GM12873 (cell line): ENCODE data around the gene EFNA5.

Experiments used
- CTCF ChIP-seq: IDR thresholded peaks from 2 replicates; pipeline ENCODE4 v1.5.1; 2012; ENCODE audit warnings: low read depth, mild to moderate bottlenecking, moderate library complexity, low read length, control low read depth; ENCODE audit not compliant: insufficient read depth; ENCODE audit errors: missing control alignments

EFNA5 gene

GRCh38 chr5:107672211-107673038 is 1.7 kb upstream of the EFNA5 start:
- no peak for TF ChIP-seq CTCF

DNA sequence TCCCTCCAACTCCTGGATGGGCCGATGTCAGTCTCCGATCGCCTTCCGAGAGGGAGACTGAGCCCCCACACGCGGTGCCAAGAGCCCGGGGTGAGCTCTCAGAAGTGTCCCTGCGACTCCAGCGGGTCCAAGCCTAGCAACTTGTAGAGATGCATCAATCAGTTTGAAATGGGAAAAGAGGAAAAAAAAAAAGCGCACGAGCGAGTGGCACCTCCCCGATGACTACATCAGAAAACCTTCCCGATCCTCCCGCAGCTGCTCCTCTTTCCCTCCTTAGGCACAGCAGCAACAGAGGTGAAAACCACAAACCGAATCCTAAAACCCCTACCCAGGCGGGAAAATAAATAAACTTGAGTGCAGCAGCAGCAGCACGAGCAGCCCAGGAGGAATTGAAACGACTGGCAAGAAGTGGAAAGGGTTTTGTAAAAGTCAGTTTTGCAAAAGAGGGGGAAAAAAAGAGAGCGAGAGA is 1.0 kb upstream of the EFNA5 start:
- no peak for TF ChIP-seq CTCF

DNA sequence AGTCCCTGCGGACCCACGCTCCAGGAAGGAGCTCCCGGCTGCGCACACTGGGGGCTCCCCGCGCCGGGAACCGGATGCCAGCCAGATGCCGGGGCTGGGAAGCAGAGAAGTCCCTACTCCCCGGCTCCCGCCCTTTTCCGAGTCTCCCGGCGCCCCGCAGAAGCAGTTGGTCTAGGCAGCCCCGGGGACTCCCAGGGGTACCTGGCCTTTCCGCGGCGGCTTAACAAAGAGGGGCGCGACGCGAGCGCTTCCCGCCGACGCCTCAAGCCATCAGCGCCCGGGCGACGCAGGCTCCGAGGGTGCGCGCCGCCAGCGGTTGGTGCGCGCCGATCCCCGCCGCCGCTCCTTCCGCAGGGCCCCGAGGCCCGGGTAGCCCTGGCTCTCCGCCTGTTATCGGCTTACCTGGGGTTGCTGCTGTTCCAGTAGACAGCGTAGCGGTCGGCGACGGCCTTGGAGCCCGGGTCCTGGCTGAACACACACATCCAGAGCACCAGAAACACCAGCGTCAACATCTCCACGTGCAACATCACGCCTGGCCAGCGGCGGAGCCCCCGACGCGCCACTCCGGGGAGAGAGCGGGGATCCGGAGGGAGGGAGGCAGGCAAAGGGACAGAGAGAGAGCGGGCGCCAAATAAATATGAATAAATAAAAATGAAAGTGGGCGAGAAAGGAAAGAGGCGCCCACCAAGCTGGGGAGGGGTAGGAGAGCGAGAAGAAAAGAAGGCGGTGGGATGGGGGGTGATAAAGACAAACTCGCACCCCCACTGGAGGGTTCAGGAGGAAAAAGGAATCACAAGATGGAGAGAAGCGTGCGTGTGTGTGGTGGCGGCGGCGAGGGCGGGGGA is 428 bp downstream of the EFNA5 start:
- no peak for TF ChIP-seq CTCF

GRCh38 chr5:107669096-107670031 is 1.4 kb downstream of the EFNA5 start:
- no peak for TF ChIP-seq CTCF

GRCh38 chr5:107668154-107669095 is 2.3 kb downstream of the EFNA5 start:
- no peak for TF ChIP-seq CTCF

GRCh38 chr5:107666051-107666655 is 4.6 kb downstream of the EFNA5 start:
- no peak for TF ChIP-seq CTCF
